ENCODE data around the gene PLOD1.

The PLOD1 gene

DNA sequence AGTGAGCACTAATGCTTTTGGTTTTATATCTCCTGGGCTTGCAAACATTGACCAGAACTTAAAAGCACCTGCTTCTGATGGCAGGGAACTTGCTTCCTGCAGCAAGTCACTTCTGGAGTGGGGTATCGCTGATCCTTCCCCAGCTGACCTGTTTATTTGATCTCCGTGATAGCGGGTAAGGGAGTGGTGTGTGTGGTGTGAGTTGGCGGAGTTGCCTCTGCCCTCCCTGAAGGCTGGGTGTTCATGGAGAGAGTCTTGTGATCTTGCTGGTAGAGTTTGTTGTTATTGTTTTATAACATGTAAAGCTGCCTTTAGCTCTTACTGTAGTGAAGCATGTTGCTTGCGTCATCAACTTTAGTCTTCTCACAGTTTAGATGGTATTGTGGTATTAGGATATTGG, 49.6 kb downstream of the PLOD1 start:
- TF ChIP-seq, protein P1, sequence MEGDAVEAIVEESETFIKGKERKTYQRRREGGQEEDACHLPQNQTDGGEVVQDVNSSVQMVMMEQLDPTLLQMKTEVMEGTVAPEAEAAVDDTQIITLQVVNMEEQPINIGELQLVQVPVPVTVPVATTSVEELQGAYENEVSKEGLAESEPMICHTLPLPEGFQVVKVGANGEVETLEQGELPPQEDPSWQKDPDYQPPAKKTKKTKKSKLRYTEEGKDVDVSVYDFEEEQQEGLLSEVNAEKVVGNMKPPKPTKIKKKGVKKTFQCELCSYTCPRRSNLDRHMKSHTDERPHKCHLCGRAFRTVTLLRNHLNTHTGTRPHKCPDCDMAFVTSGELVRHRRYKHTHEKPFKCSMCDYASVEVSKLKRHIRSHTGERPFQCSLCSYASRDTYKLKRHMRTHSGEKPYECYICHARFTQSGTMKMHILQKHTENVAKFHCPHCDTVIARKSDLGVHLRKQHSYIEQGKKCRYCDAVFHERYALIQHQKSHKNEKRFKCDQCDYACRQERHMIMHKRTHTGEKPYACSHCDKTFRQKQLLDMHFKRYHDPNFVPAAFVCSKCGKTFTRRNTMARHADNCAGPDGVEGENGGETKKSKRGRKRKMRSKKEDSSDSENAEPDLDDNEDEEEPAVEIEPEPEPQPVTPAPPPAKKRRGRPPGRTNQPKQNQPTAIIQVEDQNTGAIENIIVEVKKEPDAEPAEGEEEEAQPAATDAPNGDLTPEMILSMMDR (IDR thresholded peaks at IDR 0.05): no peak
- no peak overlapping the region for H3K27ac Mint-ChIP-seq
- H3K4me1 Mint-ChIP-seq: peaks cover 33% of the 10 kb centered on the region
- H3K27me3 Mint-ChIP-seq (ENCODE audit: low read depth, poor library complexity): peaks cover 2% of the 10 kb centered on the region
- no peaks in the 10 kb centered on the region for H3K9me3 Mint-ChIP-seq
- peaks cover 34% of the 10 kb centered on the region for H3K36me3 Mint-ChIP-seq (ENCODE audit: low read depth)
- no peak for DNase-seq
- H3K4me3 Mint-ChIP-seq: no peak overlapping the region

DNA sequence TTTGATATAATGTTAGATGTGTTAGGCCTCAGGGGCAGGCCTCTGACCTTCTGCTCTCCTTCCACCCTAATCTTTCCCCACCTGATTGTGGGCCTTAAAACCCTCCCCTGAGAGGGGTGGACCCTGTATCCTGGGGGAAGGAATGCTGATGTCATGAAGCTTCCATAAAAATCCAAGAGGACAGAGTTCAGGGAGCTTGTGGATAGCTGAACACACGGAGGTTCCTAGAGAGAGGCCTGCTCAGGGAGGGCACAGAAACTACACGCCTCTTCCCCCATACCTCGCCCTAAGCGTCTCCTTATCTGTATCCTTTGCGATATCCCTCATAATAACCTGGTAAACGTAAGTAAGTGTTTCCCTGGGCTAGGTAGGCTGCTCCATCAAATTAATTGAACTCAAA, 50.1 kb downstream of the PLOD1 start:
- H3K9me3 Mint-ChIP-seq: no peaks in the 10 kb centered on the region
- peaks cover 2% of the 10 kb centered on the region for H3K27me3 Mint-ChIP-seq (ENCODE audit: low read depth, poor library complexity)
- H3K4me3 Mint-ChIP-seq: no peak overlapping the region
- peaks cover 39% of the 10 kb centered on the region for H3K36me3 Mint-ChIP-seq (ENCODE audit: low read depth)
- no peak for DNase-seq
- TF ChIP-seq, protein P1 (IDR thresholded peaks at IDR 0.05): no peak
- peaks cover 29% of the 10 kb centered on the region for H3K4me1 Mint-ChIP-seq
- H3K27ac Mint-ChIP-seq: no peak overlapping the region

DNA sequence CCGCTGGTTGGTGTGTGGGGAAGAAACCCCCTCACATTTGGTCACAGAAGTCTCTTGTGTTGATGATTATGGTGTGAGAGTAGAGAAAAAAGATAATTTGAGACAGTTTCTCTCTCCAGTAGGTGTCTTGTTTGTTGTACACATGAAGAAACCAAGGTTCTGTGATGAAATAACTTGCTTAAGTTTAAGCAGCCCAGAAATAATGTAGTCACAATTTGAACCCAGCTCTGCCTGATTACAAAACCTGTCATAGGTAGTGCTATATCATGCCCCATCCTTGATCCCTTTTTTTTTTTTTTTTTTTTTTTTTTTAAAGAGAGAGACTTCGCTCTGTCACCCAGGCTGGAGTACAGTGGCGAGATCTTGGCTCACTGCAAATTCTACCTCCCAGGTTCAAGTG, 50.7 kb downstream of the PLOD1 start:
- Mint-ChIP-seq H3K4me1 (peaks cover 26% of the 10 kb centered on the region), H3K9me3 (no peaks in the 10 kb centered on the region), H3K27ac (no peak overlapping the region), H3K27me3 (ENCODE audit: low read depth, poor library complexity) (peaks cover 2% of the 10 kb centered on the region), H3K4me3 (no peak overlapping the region), H3K36me3 (ENCODE audit: low read depth) (peaks cover 44% of the 10 kb centered on the region)
- TF ChIP-seq, protein P1 (IDR thresholded peaks at IDR 0.05): no peak
- no peak for DNase-seq

DNA sequence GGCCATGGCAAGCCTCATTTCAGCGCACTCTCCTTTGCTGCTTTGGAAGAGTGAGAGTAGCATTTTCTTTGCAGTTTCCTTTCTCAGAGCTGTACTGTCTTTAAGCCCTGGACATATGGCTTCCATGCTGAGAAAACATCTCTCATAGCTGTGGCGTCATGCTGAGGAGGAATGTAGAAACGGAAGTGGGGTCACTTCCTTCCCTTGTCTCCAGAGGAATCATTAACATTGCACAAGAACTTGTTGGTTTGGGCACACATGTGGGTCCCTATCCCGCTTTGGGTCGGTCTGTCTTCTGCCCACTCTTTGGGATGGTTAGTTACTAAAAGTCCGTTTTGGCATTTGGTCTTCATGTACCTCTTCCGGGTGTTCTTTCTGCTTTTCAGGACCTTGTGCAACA, 51.3 kb downstream of the PLOD1 start:
- no peak for DNase-seq
- H3K27me3 Mint-ChIP-seq (ENCODE audit: low read depth, poor library complexity): peaks cover 2% of the 10 kb centered on the region
- TF ChIP-seq, protein P1 (IDR thresholded peaks at IDR 0.05): no peak
- peaks cover 24% of the 10 kb centered on the region for H3K4me1 Mint-ChIP-seq
- H3K27ac Mint-ChIP-seq: peak overlapping the region; percentile 27
- peaks cover 51% of the 10 kb centered on the region for H3K36me3 Mint-ChIP-seq (ENCODE audit: low read depth)
- no peak overlapping the region for H3K4me3 Mint-ChIP-seq
- H3K9me3 Mint-ChIP-seq: no peaks in the 10 kb centered on the region

DNA sequence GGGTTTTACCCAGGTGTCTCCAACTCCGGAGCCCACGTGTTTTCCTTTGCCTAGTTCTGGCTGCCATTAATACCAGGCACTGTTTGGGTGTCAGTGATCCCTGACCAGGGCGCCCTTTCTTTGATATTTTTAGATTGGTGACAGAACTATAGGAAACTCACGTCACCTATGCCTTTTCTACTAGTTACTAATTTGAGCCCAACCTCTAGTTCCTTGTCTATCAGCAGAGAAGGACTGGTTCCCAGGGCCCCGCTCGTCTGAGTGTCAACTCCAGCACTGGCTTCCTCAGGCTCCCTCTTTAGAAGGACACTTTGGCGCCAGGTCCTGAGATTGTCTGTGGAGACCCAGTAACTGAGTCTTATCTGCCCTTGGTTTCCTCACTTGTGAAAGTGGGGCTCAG, 55.2 kb downstream of the PLOD1 start:
- no peak overlapping the region for H3K4me3 Mint-ChIP-seq
- no peak for DNase-seq

More for the DNA sequence above, 55.2 kb downstream of the PLOD1 start:
- H3K9me3 Mint-ChIP-seq: no peaks in the 10 kb centered on the region
- H3K27ac Mint-ChIP-seq: no peak overlapping the region
- no peaks in the 10 kb centered on the region for H3K4me1 Mint-ChIP-seq
- H3K36me3 Mint-ChIP-seq (ENCODE audit: low read depth): peaks cover 56% of the 10 kb centered on the region
- peaks cover 2% of the 10 kb centered on the region for H3K27me3 Mint-ChIP-seq (ENCODE audit: low read depth, poor library complexity)
- TF ChIP-seq, protein P1 (IDR thresholded peaks at IDR 0.05): no peak

Measured in nephron progenitor cell (in vitro differentiated cells).